SU-DHL-6 (cell line): Measurements from ENCODE around the gene PPM1B.

Experiments used
- EZH2phosphoT487 ChIP-seq: fragments of 200-600 bp; sonication (generic), shearing (Covaris generic); conservative IDR thresholded peaks from 2 replicates; pipeline ENCODE4 v1.6.1; 2018; ENCODE audit warnings: mild to moderate bottlenecking, antibody characterized with exemption, low read length, moderate library complexity, mixed read lengths
- TF ChIP-seq, protein P1 (sequence below): fragments of 200-600 bp; sonication (generic); IDR thresholded peaks from one replicate; pipeline ENCODE4 v1.5.1; 2017; ENCODE audit warnings: antibody characterized with exemption, mild to moderate bottlenecking, low read length, moderate library complexity; ENCODE audit not compliant: insufficient read depth, poor library complexity, severe bottlenecking

- TF ChIP-seq, protein P1, sequence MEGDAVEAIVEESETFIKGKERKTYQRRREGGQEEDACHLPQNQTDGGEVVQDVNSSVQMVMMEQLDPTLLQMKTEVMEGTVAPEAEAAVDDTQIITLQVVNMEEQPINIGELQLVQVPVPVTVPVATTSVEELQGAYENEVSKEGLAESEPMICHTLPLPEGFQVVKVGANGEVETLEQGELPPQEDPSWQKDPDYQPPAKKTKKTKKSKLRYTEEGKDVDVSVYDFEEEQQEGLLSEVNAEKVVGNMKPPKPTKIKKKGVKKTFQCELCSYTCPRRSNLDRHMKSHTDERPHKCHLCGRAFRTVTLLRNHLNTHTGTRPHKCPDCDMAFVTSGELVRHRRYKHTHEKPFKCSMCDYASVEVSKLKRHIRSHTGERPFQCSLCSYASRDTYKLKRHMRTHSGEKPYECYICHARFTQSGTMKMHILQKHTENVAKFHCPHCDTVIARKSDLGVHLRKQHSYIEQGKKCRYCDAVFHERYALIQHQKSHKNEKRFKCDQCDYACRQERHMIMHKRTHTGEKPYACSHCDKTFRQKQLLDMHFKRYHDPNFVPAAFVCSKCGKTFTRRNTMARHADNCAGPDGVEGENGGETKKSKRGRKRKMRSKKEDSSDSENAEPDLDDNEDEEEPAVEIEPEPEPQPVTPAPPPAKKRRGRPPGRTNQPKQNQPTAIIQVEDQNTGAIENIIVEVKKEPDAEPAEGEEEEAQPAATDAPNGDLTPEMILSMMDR: no peak
- TF ChIP-seq EZH2phosphoT487: no peak
Measured at GRCh38 chr2:44163777-44164176, 4.9 kb upstream of the PPM1B start.
